C4-2B (cell line): ENCODE results near the gene GSTM4.

Experiments used
- H3K27ac ChIP-seq: fragments of 450-650 bp; 2 replicates; pipeline ENCODE4 v1.5.1; 2017
- CTCF ChIP-seq: fragments of 450-650 bp; conservative IDR thresholded peaks from 2 replicates; pipeline ENCODE4 v1.5.1; 2017; ENCODE audit warnings: mild to moderate bottlenecking
- ZFX ChIP-seq: fragments of 450-650 bp; IDR thresholded peaks from 2 replicates; pipeline ENCODE4 v1.6.1; 2017

The GSTM4 gene

GRCh38 chr1:109655615-109656519, at the start of gene GSTM4:
GSTM4 (plus strand) TSS chr1:109656099; CDS start chr1:109656390, 291 bp downstream.
- TF ChIP-seq CTCF: no peak
- no peak within 1 kb of the TSS for H3K27ac ChIP-seq

GRCh38 chr1:109609881-109610280, 46.0 kb upstream of the GSTM4 start:
- no peak overlapping the region for H3K27ac ChIP-seq
- TF ChIP-seq ZFX (no peak), CTCF (no peak)

GRCh38 chr1:109610609-109611307, 45.1 kb upstream of the GSTM4 start:
- no peak overlapping the region for H3K27ac ChIP-seq
- TF ChIP-seq CTCF (no peak), ZFX (no peak)

GRCh38 chr1:109611308-109611990, 44.5 kb upstream of the GSTM4 start:
- H3K27ac ChIP-seq: no peak overlapping the region
- no peak for TF ChIP-seq CTCF
- no peak for TF ChIP-seq ZFX

- no peak overlapping the region; the same call in 1 of the 2 replicates for H3K27ac ChIP-seq
- TF ChIP-seq CTCF: no peak
- TF ChIP-seq ZFX: no peak
Measured at GRCh38 chr1:109613361-109614147, 42.3 kb upstream of the GSTM4 start.

- TF ChIP-seq CTCF (no peak), ZFX (no peak)
- no peak overlapping the region for H3K27ac ChIP-seq
Measured at GRCh38 chr1:109615879-109616278, 40.0 kb upstream of the GSTM4 start.
